Ascending aorta (tissue), 2 donors: Measurements from ENCODE around the gene SOX8. TPM values are rescaled to one million over a fixed set of nuclear protein-coding genes. Genes with fewer than 3 reads are reported as not detected.

Experiments used
- DNase-seq, 2 donors: peaks; one replicate each; pipeline ENCODE4 v3.0.0-alpha.2; 2019; ENCODE audit warnings: low spot score in 2 of 2
- H3K27ac ChIP-seq, 2 donors: fragments of 200-600 bp; sonication (generic); one replicate each; pipeline ENCODE4 v1.5.1; 2016 to 2017; ENCODE audit warnings: mild to moderate bottlenecking in 1 of 2
- H3K27me3 ChIP-seq: fragments of 200-600 bp; sonication (generic); one replicate; pipeline ENCODE4 v1.5.1; 2017
- H3K36me3 ChIP-seq, 2 donors: fragments of 200-600 bp; sonication (generic); one replicate each; pipeline ENCODE4 v1.5.1; 2016
- H3K4me1 ChIP-seq, 2 donors: fragments of 200-600 bp; sonication (generic); one replicate each; pipeline ENCODE4 v1.5.1; 2016 to 2017; ENCODE audit warnings: mild to moderate bottlenecking in 1 of 2
- H3K4me3 ChIP-seq, 2 donors: fragments of 200-600 bp; sonication (generic); one replicate each; pipeline ENCODE4 v1.5.1; 2016 to 2017; ENCODE audit warnings: mild to moderate bottlenecking in 1 of 2
- H3K9me3 ChIP-seq, 2 donors: fragments of 200-600 bp; sonication (generic); one replicate each; pipeline ENCODE4 v1.5.1; 2016
- CTCF ChIP-seq, 3 experiments: fragments of 200-600 bp in 2 of 3; fragments of 450-650 bp in 1 of 3; sonication (generic) in 2 of 3; IDR thresholded peaks; one replicate each; pipeline ENCODE4 v1.5.1; 2016 to 2019; ENCODE audit warnings: antibody characterized with exemption in 3 of 3, mild to moderate bottlenecking in 1 of 3, moderate library complexity in 1 of 3
- intact Hi-C: fragments of 100-400 bp; cut with DNase I; formaldehyde crosslinking; loops from one replicate; pipeline ENCODE4 v1.15.1; 2023
- total RNA-seq: library from RNA; depleted of rRNA; stranded (reverse); fragments of >200 nt; gene quantifications from one replicate; pipeline ENCODE4 v1.1.0, GENCODE V29; 2016

The SOX8 gene
- total RNA-seq, 1 donor from 2014 or later = 18.9 TPM

- DNase-seq = no peak
- H3K27ac ChIP-seq = peak overlapping the region; percentile 68 to 74
- H3K9me3 ChIP-seq = no peaks in the 10 kb centered on the region
- H3K36me3 ChIP-seq = peaks cover 0 to 25% of the 10 kb centered on the region in 2 donors
- peaks cover 11 to 14% of the 10 kb centered on the region in 2 donors for H3K4me1 ChIP-seq
- H3K27me3 ChIP-seq = no peaks in the 10 kb centered on the region
- intact Hi-C loops = loop anchor here (1.0 to 5.0 kb wide), 5 partner anchors 49 to 213 kb away; partner anchors contain the start of genes CHTF18 and RPUSD1
- H3K4me3 ChIP-seq = peak overlapping the region; percentile 91 to 99
- TF ChIP-seq CTCF (IDR thresholded peaks at IDR 0.05) = no peak
These were observed 11.8 kb upstream of the SOX8 start for GRCh38 chr16:969508-970385.

GRCh38 chr16:970386-970765, 11.2 kb upstream of the SOX8 start:
- Histone ChIP-seq H3K9me3 (no peaks in the 10 kb centered on the region), H3K27me3 (no peaks in the 10 kb centered on the region), H3K4me3 (peak overlapping the region; percentile 91 to 99), H3K36me3 (peaks cover 0 to 25% of the 10 kb centered on the region in 2 donors), H3K4me1 (peaks cover 11 to 14% of the 10 kb centered on the region in 2 donors), H3K27ac (peak overlapping the region; percentile 68 to 74)
- intact Hi-C loops = loop anchor here (1.0 to 5.0 kb wide), 5 partner anchors 48 to 212 kb away; partner anchors contain the start of genes CHTF18 and RPUSD1
- no peak for DNase-seq
- no peak for TF ChIP-seq CTCF (IDR thresholded peaks at IDR 0.05)

- Histone ChIP-seq H3K27ac (peak within 1 kb of the TSS; percentile 68 to 74), H3K4me1 (peaks cover 11 to 15% of the 10 kb centered on the region in 2 donors)
- intact Hi-C loops = loop anchor here (1.0 to 5.0 kb wide), 5 partner anchors 48 to 211 kb away; partner anchors contain the start of genes CHTF18 and RPUSD1
These were observed 10.6 kb upstream of the SOX8 start, which contains the start of gene LMF1 for GRCh38 chr16:970766-971581. LMF1 (minus strand) TSS chr16:970984; CDS start chr16:970980, 4 bp downstream.

GRCh38 chr16:971582-971905, 10.0 kb upstream of the SOX8 start:
- no peaks in the 10 kb centered on the region for H3K9me3 ChIP-seq
- peaks cover 0 to 16% of the 10 kb centered on the region in 2 donors for H3K36me3 ChIP-seq
- no peak for DNase-seq
- peaks cover 15 to 21% of the 10 kb centered on the region in 2 donors for H3K4me1 ChIP-seq
- intact Hi-C loops = loop anchor here (2.0 to 5.0 kb wide), 4 partner anchors 47 to 211 kb away; partner anchors contain the start of genes CHTF18 and RPUSD1
- no peak for TF ChIP-seq CTCF (IDR thresholded peaks at IDR 0.05)
- H3K4me3 ChIP-seq = peak overlapping the region in 1 of 2 donors; percentile 91
- H3K27me3 ChIP-seq = no peaks in the 10 kb centered on the region
- peak overlapping the region; percentile 42 to 55 for H3K27ac ChIP-seq

More at GRCh38 chr16:970766-971581, 10.6 kb upstream of the SOX8 start, which contains the start of gene LMF1:
- Histone ChIP-seq H3K4me3 (peak within 1 kb of the TSS; percentile 91 to 99), H3K27me3 (no peaks in the 10 kb centered on the region), H3K36me3 (peaks cover 0 to 21% of the 10 kb centered on the region in 2 donors), H3K9me3 (no peaks in the 10 kb centered on the region)
- peak; percentile 71 to 96 for DNase-seq
- no peak for TF ChIP-seq CTCF (IDR thresholded peaks at IDR 0.05)

- no peak for DNase-seq
- TF ChIP-seq CTCF (IDR thresholded peaks at IDR 0.05) = no peak
- Histone ChIP-seq H3K4me1 (peaks cover 17 to 25% of the 10 kb centered on the region in 2 donors), H3K4me3 (no peak overlapping the region), H3K27me3 (no peaks in the 10 kb centered on the region), H3K9me3 (no peaks in the 10 kb centered on the region), H3K36me3 (peaks cover 0 to 14% of the 10 kb centered on the region in 2 donors), H3K27ac (no peak overlapping the region)
- intact Hi-C loops = loop anchor here (2.0 to 5.0 kb wide), 4 partner anchors 47 to 210 kb away; partner anchors contain the start of genes CHTF18 and RPUSD1
These were observed 9.6 kb upstream of the SOX8 start for GRCh38 chr16:971981-972315.
